HCT116 (cell line): Measurements from ENCODE around the gene CD3G. TPM values are rescaled to one million over a fixed set of nuclear protein-coding genes. Genes with fewer than 3 reads are reported as not detected.

Source experiments
- ATAC-seq: fragments of 200-7000 bp; cut with Tn5 transposase; 2 replicates; pipeline ENCODE4 v1.9.1; 2020; ENCODE audit warnings: mild to moderate bottlenecking, moderate library complexity
- BruUV-seq: library from RNA; stranded (reverse); fragments of 400-500 nt; replicated peaks from 2 replicates; lab custom pipeline; 2021; lab: Mats Ljungman, UMichigan
- CTCF ChIA-PET: fragments of 300-600 bp; sonication (Branson Sonifier 250); formaldehyde crosslinking; loops from one replicate; lab custom pipeline; 2021; ENCODE audit warnings: antibody characterized with exemption; lab: Charles Lee
- POLR2A ChIA-PET: fragments of 300-600, 350-600 bp; sonication (Branson Sonifier 250); formaldehyde crosslinking; loops from one replicate; lab custom pipeline; 2021; ENCODE audit warnings: antibody characterized with exemption; lab: Charles Lee
- RAD21 ChIA-PET, 2 experiments: fragments of 300-600 bp; sonication (Branson Sonifier 250); formaldehyde crosslinking; loops; one replicate each; lab custom pipeline; 2023; ENCODE audit warnings: low total read pairs in 2 of 2; ENCODE audit not compliant: uncharacterized antibody in 2 of 2, unreplicated experiment in 2 of 2, low non-redundant PET in 1 of 2; lab: Charles Lee
- DNase-seq: peaks from one replicate; pipeline ENCODE4 v3.0.0-alpha.2; 2010; ENCODE audit warnings: low read depth, low spot score
- H2AFZ ChIP-seq: fragments of 200-600 bp; shearing (Covaris generic), sonication (generic); 2 replicates; pipeline ENCODE4 v1.6.1; 2017; ENCODE audit warnings: low read depth, mixed run types, mixed read lengths, antibody characterized with exemption, low read length; ENCODE audit not compliant: poor library complexity, severe bottlenecking
- H3K27ac ChIP-seq: 2 replicates; pipeline ENCODE4 v1.5.1; 2012; ENCODE audit warnings: low read depth, low read length
- H3K27me3 ChIP-seq: fragments of 200-600 bp; sonication (generic); 2 replicates; pipeline ENCODE4 v1.6.1; 2016; ENCODE audit warnings: mixed run types, low read length, mixed read lengths; ENCODE audit not compliant: insufficient read depth
- H3K36me3 ChIP-seq, 2 experiments: fragments of 200-500 bp in 1 of 2; fragments of 200-600 bp in 1 of 2; sonication (Bioruptor generic) in 1 of 2; sonication (generic) in 1 of 2; 2 replicates each; pipeline versions ENCODE4 v1.5.1 to v1.6.1; 2014 to 2016; ENCODE audit warnings: low read length in 2 of 2, inconsistent platforms in 1 of 2, mixed read lengths in 1 of 2, mixed run types in 1 of 2; ENCODE audit not compliant: insufficient read depth in 2 of 2, control insufficient read depth in 1 of 2
- H3K4me1 ChIP-seq, 2 experiments: fragments of 200-600 bp in 1 of 2; sonication (generic) in 1 of 2; 2 replicates each; pipeline versions ENCODE4 v1.5.1 to v1.6.1; 2012 to 2017; ENCODE audit warnings: low read length in 2 of 2, inconsistent platforms in 1 of 2, mild to moderate bottlenecking in 1 of 2, mixed read lengths in 1 of 2, mixed run types in 1 of 2, moderate library complexity in 1 of 2; ENCODE audit not compliant: insufficient read depth in 2 of 2, control insufficient read depth in 1 of 2
- H3K4me2 ChIP-seq: fragments of 200-600 bp; sonication (generic); 2 replicates; pipeline ENCODE4 v1.6.1; 2017; ENCODE audit warnings: mixed run types, low read length, mixed read lengths
- H3K4me3 ChIP-seq, 2 experiments: fragments of 200-600 bp in 1 of 2; sonication (generic) in 1 of 2; replicated peaks in 1 of 2; 2 replicates each; pipeline ENCODE4 v1.5.1; 2011 to 2016; ENCODE audit warnings: low read length in 2 of 2, control low read depth in 1 of 2, low read depth in 1 of 2, mild to moderate bottlenecking in 1 of 2, mixed read lengths in 1 of 2, mixed run types in 1 of 2
- H3K79me2 ChIP-seq: fragments of 200-600 bp; sonication (generic); 2 replicates; pipeline ENCODE4 v1.6.1; 2017; ENCODE audit warnings: mild to moderate bottlenecking, mixed run types, low read length, moderate library complexity, mixed read lengths; ENCODE audit not compliant: insufficient read depth
- H3K9ac ChIP-seq: fragments of 200-600 bp; sonication (generic); 2 replicates; pipeline ENCODE4 v1.6.1; 2016; ENCODE audit warnings: low read length, mixed read lengths
- H3K9me2 ChIP-seq: fragments of 200-600 bp; sonication (generic), shearing (Covaris generic); 2 replicates; pipeline ENCODE4 v1.6.1; 2017; ENCODE audit warnings: mixed run types, mild to moderate bottlenecking, moderate library complexity; ENCODE audit not compliant: insufficient read depth
- H3K9me3 ChIP-seq, 2 experiments: fragments of 200-500 bp in 1 of 2; fragments of 200-600 bp in 1 of 2; sonication (Bioruptor generic) in 1 of 2; sonication (generic) in 1 of 2; 2 replicates each; pipeline ENCODE4 v1.6.1; 2014 to 2017; ENCODE audit warnings: low read length in 2 of 2, mixed read lengths in 2 of 2, inconsistent platforms in 1 of 2, low read depth in 1 of 2, mild to moderate bottlenecking in 1 of 2, mixed run types in 1 of 2, moderate library complexity in 1 of 2; ENCODE audit not compliant: control insufficient read depth in 1 of 2, insufficient read depth in 1 of 2
- H4K20me1 ChIP-seq: fragments of 200-600 bp; sonication (generic), shearing (Covaris generic); 2 replicates; pipeline ENCODE4 v1.6.1; 2017; ENCODE audit warnings: mixed run types, mild to moderate bottlenecking, moderate library complexity; ENCODE audit not compliant: insufficient read depth
- CEBPB ChIP-seq: IDR thresholded peaks from 2 replicates; pipeline ENCODE4 v1.6.1; 2012; ENCODE audit warnings: low read depth
- CTCF ChIP-seq, 3 experiments: fragments of 200-600 bp in 1 of 3; sonication (generic) in 1 of 3; IDR thresholded peaks in 2 of 3; conservative IDR thresholded peaks in 1 of 3; 2 replicates each; pipeline ENCODE4 v1.5.1; 2012 to 2017; ENCODE audit warnings: low read depth in 2 of 3, low read length in 2 of 3, antibody characterized with exemption in 1 of 3, borderline replicate concordance in 1 of 3, control low read depth in 1 of 3, mild to moderate bottlenecking in 1 of 3, mixed read lengths in 1 of 3, mixed run types in 1 of 3, moderate library complexity in 1 of 3; ENCODE audit not compliant: insufficient read depth in 1 of 3
- EZH2phosphoT487 ChIP-seq: fragments of 200-600 bp; IDR thresholded peaks from 2 replicates; pipeline ENCODE4 v1.6.1; 2018; ENCODE audit warnings: antibody characterized with exemption, borderline replicate concordance
- POLR2AphosphoS5 ChIP-seq: IDR thresholded peaks from 2 replicates; pipeline ENCODE4 v1.6.1; 2011; ENCODE audit warnings: mild to moderate bottlenecking, low read depth, low read length, moderate library complexity
- REST ChIP-seq: IDR thresholded peaks from 2 replicates; pipeline ENCODE4 v1.6.1; 2012; ENCODE audit warnings: low read depth
- ZBTB33 ChIP-seq: IDR thresholded peaks from 2 replicates; pipeline ENCODE4 v1.6.1; 2011; ENCODE audit warnings: mild to moderate bottlenecking, low read length, moderate library complexity; ENCODE audit not compliant: insufficient replicate concordance; ENCODE audit errors: extremely low read depth
- intact Hi-C: fragments of 100-400 bp; cut with micrococcal nuclease; formaldehyde crosslinking; loops from 2 replicates; pipeline ENCODE4 v1.10.0; 2022
- total RNA-seq: library from RNA; stranded (reverse); gene quantifications from one replicate; pipeline ENCODE4 v1.2.1, GENCODE V29; 2021; ENCODE audit not compliant: unreplicated experiment

CD3G gene
- total RNA-seq, 1 experiment from 2014 or later = 0.20 TPM

- no peak for TF ChIP-seq REST
- TF ChIP-seq CTCF (IDR thresholded peaks at IDR 0.05 in 2 of 3, conservative IDR thresholded peaks at IDR 0.05 in 1 of 3; ENCODE audit: borderline replicate concordance in 1 of 3, insufficient read depth in 1 of 3, low read depth in 2 of 3, low read length in 2 of 3) = no peak
- TF ChIP-seq, all 23 proteins: peak for 0
Measured at GRCh38 chr11:118304568-118305248, 39.4 kb upstream of the CD3G start, which contains the start of gene CD3E (continued).

- Histone ChIP-seq H4K20me1 (no peaks in the 10 kb centered on the region), H3K4me2 (no peak overlapping the region), H3K9ac (no peak overlapping the region), H3K9me2 (no peaks in the 10 kb centered on the region), H3K27me3 (peaks cover 17% of the 10 kb centered on the region; the same call in 1 of the 2 replicates), H3K4me3 (no peak overlapping the region), H3K9me3 (no peaks in the 10 kb centered on the region), H3K4me1 (no peaks in the 10 kb centered on the region), H3K36me3 (no peaks in the 10 kb centered on the region), H3K79me2 (no peaks in the 10 kb centered on the region), H3K27ac (no peak overlapping the region), H2AFZ (no peak overlapping the region)
- intact Hi-C loops = no loop called here
- ChIA-PET POLR2A (no interaction called here), RAD21 (no interaction called here), CTCF (interaction anchor here (2.2 kb wide), 1 partner anchor 10 kb away, joined by 6 read pairs; no protein-coding TSS in a partner anchor)
- ATAC-seq (no peak), DNase-seq (no peak)
- BruUV-seq = no TSS peak
- TF ChIP-seq POLR2AphosphoS5 (no peak), ZBTB33 (no peak), EZH2phosphoT487 (no peak), CEBPB (no peak)
Measured at GRCh38 chr11:118305726-118306125, 38.4 kb upstream of the CD3G start.
